Activated CD8-positive, alpha-beta memory T cell treated with anti-CD3 and anti-CD28 coated beads, Interleukin-2, amount 10 ng/mL, durations not matched to agents 7 days and 5 days (primary cell): ENCODE results near the gene ATG9A. TPM values are rescaled to one million over a fixed set of nuclear protein-coding genes. Genes with fewer than 3 reads are reported as not detected.

ENCODE experiments used
- ATAC-seq: fragments of 150-1000 bp; cut with Tn5 transposase; one replicate; pipeline ENCODE4 v1.10.0; 2021; ENCODE audit warnings: moderate library complexity
- CTCF ChIA-PET: fragments of 350-600 bp; sonication (Branson Sonifier 250); formaldehyde crosslinking; loops from one replicate; lab custom pipeline; 2021; ENCODE audit warnings: antibody characterized with exemption; lab: Charles Lee
- DNase-seq: peaks from one replicate; pipeline ENCODE4 v3.0.0-alpha.2; 2020
- H3K27ac Mint-ChIP-seq: one replicate; pipeline ENCODE4 v1.8.0; 2021; ENCODE audit warnings: mild to moderate bottlenecking, mixed read lengths
- H3K27me3 Mint-ChIP-seq: one replicate; pipeline ENCODE4 v1.8.0; 2021; ENCODE audit warnings: mixed read lengths
- H3K36me3 Mint-ChIP-seq: one replicate; pipeline ENCODE4 v1.8.0; 2021; ENCODE audit warnings: mild to moderate bottlenecking, mixed read lengths
- H3K4me1 Mint-ChIP-seq: one replicate; pipeline ENCODE4 v1.8.0; 2021; ENCODE audit warnings: mixed read lengths
- H3K4me3 Mint-ChIP-seq: one replicate; pipeline ENCODE4 v1.8.0; 2021; ENCODE audit warnings: mild to moderate bottlenecking, moderate library complexity, mixed read lengths
- H3K9me3 Mint-ChIP-seq: one replicate; pipeline ENCODE4 v1.8.0; 2022; ENCODE audit warnings: low read depth, mixed read lengths
- total RNA-seq, 2 experiments: library from RNA; stranded (reverse); gene quantifications; one replicate each; pipeline ENCODE4 v1.2.3, GENCODE V29; 2021

ATG9A gene
- total RNA-seq, 2 experiments from 2014 or later, result 56.6 to 60.7 TPM

GRCh38 chr2:219228911-219229304 is 528 bp downstream of the ATG9A start:
- Mint-ChIP-seq H3K36me3 (peaks cover 52% of the 10 kb centered on the region), H3K27ac (peak overlapping the region; percentile 81), H3K4me1 (peaks cover 65% of the 10 kb centered on the region), H3K4me3 (peak overlapping the region; percentile 98), H3K27me3 (no peaks in the 10 kb centered on the region), H3K9me3 (no peaks in the 10 kb centered on the region)
- CTCF ChIA-PET, result interaction anchor here (1.0 to 3.3 kb wide), 14 partner anchors 11 to 382 kb away, joined by 3 to 24 read pairs (median 8); partner anchors contain the start of genes ABCB6, CNPPD1, GLB1L and STK16
- no peak for ATAC-seq
- DNase-seq, result no peak

- CTCF ChIA-PET, result interaction anchor here (1.1 to 3.3 kb wide), 14 partner anchors 11 to 381 kb away, joined by 3 to 24 read pairs (median 7); partner anchors contain the start of genes ABCB6, GLB1L, STK16 and TUBA4B
- H3K4me1 Mint-ChIP-seq, result peaks cover 61% of the 10 kb centered on the region
These were observed 1.2 kb downstream of the ATG9A start for GRCh38 chr2:219228041-219228910.

GRCh38 chr2:219225350-219225749 is 4.1 kb downstream of the ATG9A start:
- CTCF ChIA-PET, result no interaction called here
- no peak overlapping the region for H3K4me3 Mint-ChIP-seq
- no peak for ATAC-seq
- H3K9me3 Mint-ChIP-seq, result no peaks in the 10 kb centered on the region
- H3K36me3 Mint-ChIP-seq, result peaks cover 36% of the 10 kb centered on the region
- DNase-seq, result no peak
- H3K27ac Mint-ChIP-seq, result peak overlapping the region; percentile 24
- H3K27me3 Mint-ChIP-seq, result no peaks in the 10 kb centered on the region
- H3K4me1 Mint-ChIP-seq, result peaks cover 35% of the 10 kb centered on the region

More at GRCh38 chr2:219228041-219228910, 1.2 kb downstream of the ATG9A start:
- no peaks in the 10 kb centered on the region for H3K27me3 Mint-ChIP-seq
- H3K36me3 Mint-ChIP-seq, result peaks cover 51% of the 10 kb centered on the region
- ATAC-seq (no peak), DNase-seq (no peak)
- peak overlapping the region; percentile 81 for H3K27ac Mint-ChIP-seq
- no peaks in the 10 kb centered on the region for H3K9me3 Mint-ChIP-seq
- H3K4me3 Mint-ChIP-seq, result peak overlapping the region; percentile 98

- Mint-ChIP-seq H3K36me3 (peaks cover 37% of the 10 kb centered on the region), H3K4me3 (no peak overlapping the region), H3K9me3 (no peaks in the 10 kb centered on the region), H3K4me1 (peaks cover 34% of the 10 kb centered on the region), H3K27ac (no peak overlapping the region), H3K27me3 (no peaks in the 10 kb centered on the region)
- CTCF ChIA-PET, result no interaction called here
- DNase-seq (no peak), ATAC-seq (no peak)
These were observed 5.4 kb downstream of the ATG9A start for GRCh38 chr2:219223831-219224610.

- H3K27ac Mint-ChIP-seq, result no peak overlapping the region
- H3K36me3 Mint-ChIP-seq, result peaks cover 34% of the 10 kb centered on the region
- no peak for DNase-seq
- H3K4me3 Mint-ChIP-seq, result no peak overlapping the region
- ATAC-seq, result no peak
- CTCF ChIA-PET, result interaction anchor here (0.9 to 1.6 kb wide), 3 partner anchors 52 to 164 kb away, joined by 3 to 7 read pairs (median 3); partner anchors contain the start of gene SLC23A3
- H3K9me3 Mint-ChIP-seq, result no peaks in the 10 kb centered on the region
- H3K27me3 Mint-ChIP-seq, result no peaks in the 10 kb centered on the region
- H3K4me1 Mint-ChIP-seq, result peaks cover 29% of the 10 kb centered on the region
These were observed 7.4 kb downstream of the ATG9A start for GRCh38 chr2:219221957-219222518.

GRCh38 chr2:219220652-219221402 is 8.6 kb downstream of the ATG9A start:
- no peak overlapping the region for H3K27ac Mint-ChIP-seq
- H3K27me3 Mint-ChIP-seq, result no peaks in the 10 kb centered on the region
- peaks cover 32% of the 10 kb centered on the region for H3K4me1 Mint-ChIP-seq
- CTCF ChIA-PET, result interaction anchor here (0.9 kb wide), 1 partner anchor 51 kb away, joined by 3 read pairs; the partner anchor contains the start of gene SLC23A3
- ATAC-seq (no peak), DNase-seq (no peak)
- H3K36me3 Mint-ChIP-seq, result peaks cover 29% of the 10 kb centered on the region
- no peak overlapping the region for H3K4me3 Mint-ChIP-seq
- no peaks in the 10 kb centered on the region for H3K9me3 Mint-ChIP-seq

GRCh38 chr2:219219784-219220532 is 9.5 kb downstream of the ATG9A start:
- no peaks in the 10 kb centered on the region for H3K27me3 Mint-ChIP-seq
- ATAC-seq, result no peak
- no peak overlapping the region for H3K27ac Mint-ChIP-seq
- H3K4me3 Mint-ChIP-seq, result no peak overlapping the region
- H3K9me3 Mint-ChIP-seq, result no peaks in the 10 kb centered on the region
- peaks cover 22% of the 10 kb centered on the region for H3K36me3 Mint-ChIP-seq
- CTCF ChIA-PET, result interaction anchor here (1.1 to 4.7 kb wide), 5 partner anchors 47 to 75 kb away, joined by 4 to 26 read pairs (median 5); no protein-coding TSS in a partner anchor
- H3K4me1 Mint-ChIP-seq, result peaks cover 25% of the 10 kb centered on the region
- no peak for DNase-seq

GRCh38 chr2:219218732-219219701 is 10.4 kb downstream of the ATG9A start, which contains the start of gene ABCB6:
TSS of gene ABCB6 (minus strand) at chr2:219218958. CDS start at chr2:219218673, 285 bp downstream.
- Mint-ChIP-seq H3K4me3 (peak within 1 kb of the TSS; percentile 76), H3K36me3 (peaks cover 18% of the 10 kb centered on the region), H3K4me1 (peaks cover 25% of the 10 kb centered on the region), H3K27me3 (no peaks in the 10 kb centered on the region), H3K27ac (peak within 1 kb of the TSS; percentile 72), H3K9me3 (no peaks in the 10 kb centered on the region)
- DNase-seq (peak; percentile 89), ATAC-seq (peak; percentile 78)
- CTCF ChIA-PET, result interaction anchor here (1.1 to 4.7 kb wide), 11 partner anchors 11 to 76 kb away, joined by 3 to 26 read pairs (median 5); partner anchors contain the start of genes ANKZF1, ATG9A, TUBA4B and ZFAND2B

- peak overlapping the region; percentile 76 for H3K4me3 Mint-ChIP-seq
- H3K36me3 Mint-ChIP-seq, result peaks cover 11% of the 10 kb centered on the region
- peak overlapping the region; percentile 72 for H3K27ac Mint-ChIP-seq
- no peaks in the 10 kb centered on the region for H3K27me3 Mint-ChIP-seq
- DNase-seq (no peak), ATAC-seq (peak; percentile 57)
- peaks cover 26% of the 10 kb centered on the region for H3K4me1 Mint-ChIP-seq
- CTCF ChIA-PET, result interaction anchor here (1.2 to 7.9 kb wide), 11 partner anchors 12 to 77 kb away, joined by 3 to 92 read pairs (median 5); partner anchors contain the start of genes ANKZF1, ATG9A, NHEJ1 and TUBA4B
- H3K9me3 Mint-ChIP-seq, result no peaks in the 10 kb centered on the region
These were observed 11.2 kb downstream of the ATG9A start for GRCh38 chr2:219218217-219218731.

- Mint-ChIP-seq H3K4me3 (peak overlapping the region; percentile 37), H3K27me3 (no peaks in the 10 kb centered on the region), H3K9me3 (no peaks in the 10 kb centered on the region), H3K4me1 (peaks cover 30% of the 10 kb centered on the region), H3K27ac (no peak overlapping the region), H3K36me3 (peaks cover 13% of the 10 kb centered on the region)
- CTCF ChIA-PET, result interaction anchor here (0.6 to 7.9 kb wide), 11 partner anchors 9 to 82 kb away, joined by 3 to 92 read pairs (median 4); partner anchors contain the start of genes ANKZF1, ATG9A, DNAJB2 and NHEJ1
- DNase-seq, result no peak
- no peak for ATAC-seq
These were observed 12.9 kb downstream of the ATG9A start for GRCh38 chr2:219216535-219216915.
